GM20431 (cell line): Measurements from ENCODE around the gene SLC30A9.

Source experiments
- in situ Hi-C: fragments of 300-500 bp; cut with MseI, MboI; formaldehyde crosslinking; loops from one replicate; pipeline ENCODE4 v1.15.0; 2020; ENCODE audit warnings: low sequenced_read_pairs; ENCODE audit not compliant: unreplicated experiment

The SLC30A9 gene

DNA sequence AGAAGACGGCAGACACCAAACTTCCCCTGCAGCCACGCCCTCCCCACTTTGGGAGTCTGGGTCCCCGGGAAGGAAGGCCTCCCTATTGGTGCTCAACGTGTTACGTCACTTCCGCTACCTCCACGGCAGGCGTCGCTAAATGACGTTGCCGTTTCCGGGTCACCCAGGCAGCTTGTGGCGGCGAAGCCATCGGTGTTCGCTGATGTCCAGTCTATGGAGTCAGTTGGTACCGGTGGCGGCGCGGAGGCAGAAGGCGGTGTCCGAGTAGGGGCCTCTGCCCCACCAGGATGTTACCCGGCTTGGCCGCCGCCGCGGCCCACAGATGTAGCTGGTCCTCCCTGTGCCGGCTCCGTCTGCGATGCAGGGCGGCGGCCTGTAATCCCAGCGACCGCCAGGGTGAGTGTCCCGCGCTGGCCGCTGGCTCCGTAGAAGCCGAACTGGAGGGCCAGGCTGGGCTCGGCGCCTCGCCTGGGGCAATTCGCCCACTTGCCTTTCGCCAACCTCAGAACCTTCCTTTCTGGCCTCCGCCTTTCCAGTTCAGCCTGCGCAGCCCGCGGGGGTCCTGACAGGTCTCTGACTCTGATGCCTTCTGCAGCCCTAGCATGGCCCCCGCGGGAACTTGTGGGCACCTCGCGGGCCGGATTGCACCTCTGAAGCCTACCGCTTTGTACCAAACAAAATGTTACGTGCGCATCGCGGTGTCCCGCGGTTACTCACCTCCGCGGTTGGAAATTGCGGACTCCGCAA, at the start of gene SLC30A9:
TSS of gene SLC30A9 (plus strand) at position 166 of the 747 bp plus-strand sequence. CDS start at position 288, 122 bp downstream.
- in situ Hi-C loops, result no loop called here

GRCh38 chr4:41940834-41941233, 49.5 kb upstream of the SLC30A9 start:
- in situ Hi-C loops, result no loop called here

DNA sequence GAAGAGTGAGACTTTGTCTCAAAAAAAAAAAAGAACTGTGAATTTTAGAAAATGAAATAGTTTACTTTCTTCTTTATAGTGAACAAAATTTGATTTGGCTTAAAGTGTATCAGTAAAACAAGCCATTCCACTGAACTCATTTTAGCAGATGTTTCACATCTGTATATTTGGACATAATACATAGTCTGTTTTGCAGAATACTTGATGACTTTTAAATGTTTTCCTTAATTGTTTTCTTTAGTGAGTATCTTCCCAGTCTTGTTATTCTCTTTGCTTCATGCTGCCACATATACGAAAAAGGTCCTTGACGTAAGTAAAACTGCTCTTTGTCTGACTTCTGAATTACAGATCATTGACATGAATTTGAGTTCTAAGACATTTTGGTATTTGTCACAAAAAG, 46.8 kb upstream of the SLC30A9 start:
- in situ Hi-C loops, result no loop called here

- in situ Hi-C loops, result no loop called here
Observed at GRCh38 chr4:41944089-41944488, 46.2 kb upstream of the SLC30A9 start.

GRCh38 chr4:41949531-41949930, 40.8 kb upstream of the SLC30A9 start:
- in situ Hi-C loops, result no loop called here

DNA sequence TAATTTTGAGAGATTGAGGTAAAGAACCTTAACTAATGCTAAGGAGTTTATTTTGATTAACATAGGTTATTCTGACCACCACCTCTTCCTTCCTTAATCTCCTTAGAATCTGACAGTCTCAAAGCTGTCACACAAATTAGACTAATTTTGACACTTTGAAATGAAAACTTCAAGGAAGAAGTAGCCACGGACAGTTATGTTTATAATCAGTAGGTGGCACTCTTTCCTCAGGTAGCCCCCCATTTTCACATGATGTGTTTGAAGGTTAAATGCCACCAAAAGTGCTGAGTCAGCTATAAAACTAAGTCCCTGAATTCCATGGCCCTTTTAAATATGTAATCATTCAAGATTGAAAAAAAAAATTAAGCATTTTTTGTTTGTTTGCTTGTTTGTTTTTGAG, 32.7 kb upstream of the SLC30A9 start:
- in situ Hi-C loops, result loop anchor here (25.0 kb wide), 1 partner anchor 330 kb away; no protein-coding TSS in a partner anchor

DNA sequence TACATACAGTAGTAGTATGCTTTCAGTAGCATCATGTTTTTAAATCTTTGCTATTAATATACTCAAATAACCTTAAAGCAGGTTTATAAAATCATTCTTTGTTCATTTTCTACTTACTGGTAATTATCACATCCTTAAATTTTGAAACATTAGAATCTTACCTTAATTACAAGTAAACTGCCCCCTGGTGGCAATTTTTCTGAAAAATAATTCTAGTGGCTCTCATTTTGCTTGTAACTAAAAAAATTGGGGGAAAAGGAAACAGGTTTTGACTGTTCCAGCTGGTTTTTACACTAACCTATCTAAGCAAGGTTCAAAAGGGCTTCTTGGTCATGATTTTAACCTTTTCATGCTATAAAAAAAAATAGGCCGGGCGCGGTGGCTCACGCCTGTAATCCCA, 27.2 kb upstream of the SLC30A9 start:
- in situ Hi-C loops, result loop anchor here (25.0 kb wide), 1 partner anchor 324 kb away; no protein-coding TSS in a partner anchor

DNA sequence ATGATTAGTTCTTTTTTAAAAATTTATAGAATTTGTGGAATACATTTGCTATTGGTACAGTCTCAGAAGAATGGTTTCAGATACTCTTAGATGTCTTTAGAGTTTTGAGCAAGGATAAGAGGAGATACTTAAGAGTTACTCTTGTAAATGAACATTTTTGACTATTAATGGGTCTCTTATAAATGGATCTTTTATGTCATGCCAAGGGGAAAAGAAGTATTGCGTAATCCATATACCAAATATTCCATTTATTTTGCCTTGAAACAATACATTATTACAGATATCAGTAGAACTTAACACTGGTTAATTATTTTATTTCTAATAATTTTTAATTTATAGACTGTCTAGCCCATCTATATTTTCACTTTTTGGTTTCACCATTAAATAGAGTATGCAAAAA, 25.9 kb upstream of the SLC30A9 start:
- in situ Hi-C loops, result loop anchor here (25.0 kb wide), 1 partner anchor 323 kb away; no protein-coding TSS in a partner anchor

DNA sequence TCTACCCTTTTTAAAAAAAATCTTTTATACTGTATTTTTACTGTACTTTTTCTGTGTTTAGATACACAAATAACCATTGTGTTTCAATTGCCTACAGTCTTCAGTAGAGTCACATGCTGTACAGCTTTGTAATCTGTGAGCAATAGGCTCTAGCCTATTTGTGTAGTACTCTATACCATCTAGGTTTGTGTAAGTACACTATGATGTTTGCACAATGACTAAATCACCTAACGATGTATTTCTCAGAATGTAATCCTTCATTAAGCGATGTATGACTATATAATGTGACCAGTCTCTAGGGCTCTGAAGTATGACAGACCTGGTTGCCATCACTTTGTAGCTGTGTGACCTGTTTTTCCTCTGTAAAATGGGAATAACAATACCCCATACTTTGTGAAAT, 22.9 kb upstream of the SLC30A9 start:
- in situ Hi-C loops, result loop anchor here (25.0 kb wide), 1 partner anchor 320 kb away; no protein-coding TSS in a partner anchor

- in situ Hi-C loops, result loop anchor here (25.0 kb wide), 1 partner anchor 318 kb away; no protein-coding TSS in a partner anchor
Observed at GRCh38 chr4:41969671-41970070, 20.7 kb upstream of the SLC30A9 start.

DNA sequence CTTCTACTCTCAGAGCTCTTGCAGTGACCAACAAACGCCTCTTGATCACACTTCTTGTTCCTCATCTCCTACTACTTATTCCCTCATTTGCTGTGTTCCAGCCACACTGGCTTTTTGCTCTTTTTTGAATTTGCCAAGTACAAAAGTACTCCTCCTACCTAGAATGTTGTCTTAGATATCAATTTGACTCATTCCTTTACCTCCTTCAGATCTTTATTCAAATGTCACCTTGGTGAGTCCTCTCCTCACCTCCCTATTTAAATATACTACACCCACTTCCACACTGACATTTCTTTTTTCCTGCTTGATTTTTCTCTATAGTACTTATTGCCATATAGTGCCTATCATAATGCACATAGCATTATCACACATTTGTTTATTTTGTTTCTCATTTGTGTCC, 15.0 kb upstream of the SLC30A9 start:
- in situ Hi-C loops, result no loop called here

DNA sequence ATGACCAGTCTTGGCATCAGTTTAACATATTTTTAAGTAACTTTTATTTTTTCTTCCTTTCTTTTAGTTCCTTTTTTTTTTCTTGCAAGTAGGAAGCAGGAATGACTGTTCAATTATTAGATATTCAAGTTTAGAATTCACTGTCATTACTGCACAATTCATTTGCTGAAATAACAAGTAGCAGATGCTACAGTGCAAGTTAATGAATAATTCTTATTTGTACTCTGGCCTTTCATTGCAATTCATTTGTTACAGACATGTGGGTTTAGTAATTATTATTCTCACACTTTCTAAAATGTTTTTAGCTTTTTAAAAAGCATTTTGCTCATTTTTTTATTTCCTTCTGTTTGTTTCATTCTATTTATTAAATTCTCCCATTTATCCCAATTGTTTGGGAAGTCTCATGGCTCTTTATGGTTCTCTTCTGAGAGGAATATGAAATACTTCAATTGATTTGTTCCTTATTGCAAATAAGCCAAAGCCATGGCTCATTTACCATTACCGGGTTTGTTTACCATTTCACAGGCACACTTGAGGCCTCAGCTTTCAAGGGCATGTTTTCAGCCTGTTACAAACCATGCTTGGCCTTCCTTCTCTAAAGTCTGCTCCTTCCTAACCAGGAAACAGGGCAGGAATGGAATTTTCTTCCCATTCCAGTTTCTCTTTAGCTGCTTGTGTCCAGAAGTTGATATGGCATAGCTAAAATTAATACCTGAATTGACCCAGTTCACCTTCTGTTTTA, 13.4 kb upstream of the SLC30A9 start:
- in situ Hi-C loops, result no loop called here

DNA sequence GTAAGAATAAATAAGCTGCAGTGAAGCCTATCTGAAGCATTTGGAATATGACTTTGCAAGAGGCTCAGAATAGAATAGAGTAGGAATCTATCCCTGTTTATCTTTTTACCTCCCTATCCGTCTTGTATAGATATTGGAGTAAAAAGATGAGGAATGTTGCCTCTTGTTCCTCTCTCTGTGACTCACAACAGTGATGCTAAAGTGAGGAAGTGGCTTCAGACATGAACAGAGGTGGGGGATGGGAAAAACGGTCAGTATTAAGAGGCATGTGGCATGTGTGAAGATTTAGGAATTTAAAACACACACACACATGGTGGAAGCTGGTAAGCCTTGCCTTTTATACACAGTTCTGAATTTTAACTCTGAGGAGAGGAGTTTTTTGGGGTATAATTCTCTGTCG, 12.6 kb upstream of the SLC30A9 start:
- in situ Hi-C loops, result no loop called here

DNA sequence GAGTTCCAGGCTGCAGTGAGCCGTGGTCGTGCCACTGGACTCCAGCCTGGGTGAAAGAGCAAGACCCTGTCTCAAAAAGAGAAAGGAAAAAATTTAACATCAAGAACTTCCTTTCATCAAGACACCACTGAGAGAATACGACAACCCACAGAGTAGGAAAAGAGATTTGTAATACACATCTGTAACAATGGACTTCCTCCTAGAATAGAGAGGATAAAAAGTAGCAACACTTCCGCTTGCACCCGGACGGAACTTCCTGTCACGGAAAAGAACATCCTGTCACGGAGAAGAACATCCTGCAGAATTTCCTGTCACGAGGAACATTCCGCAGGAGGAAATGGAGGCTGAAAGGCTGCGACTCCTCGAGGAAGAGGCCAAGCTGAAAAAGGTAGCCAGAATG, 8.9 kb upstream of the SLC30A9 start, which contains the start of gene DCAF4L1:
TSS of gene DCAF4L1 (plus strand) at position 301 of the 400 bp plus-strand sequence. CDS start at position 338, 37 bp downstream.
- in situ Hi-C loops, result no loop called here

- in situ Hi-C loops, result no loop called here
Observed at GRCh38 chr4:41982716-41983115, 7.6 kb upstream of the SLC30A9 start.

GRCh38 chr4:41985151-41985550, 5.2 kb upstream of the SLC30A9 start:
- in situ Hi-C loops, result no loop called here

DNA sequence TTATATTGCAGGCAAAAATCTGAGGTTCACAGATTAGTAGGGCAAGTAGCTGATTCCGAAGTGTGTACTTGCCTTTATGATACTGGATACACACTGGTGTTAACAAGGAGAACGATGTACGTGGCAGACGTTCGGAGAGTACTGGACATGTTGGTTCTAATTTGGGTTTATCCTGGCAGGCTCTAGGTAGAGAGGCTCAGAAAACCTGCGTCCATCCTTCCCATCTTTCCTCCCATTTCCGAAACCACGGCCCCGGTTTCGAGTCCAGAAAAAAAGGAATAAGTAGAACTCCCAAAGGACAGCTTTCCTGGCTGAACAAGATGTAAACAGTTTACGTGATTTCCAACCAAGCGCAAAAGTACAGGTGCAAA, 351 bp upstream of the SLC30A9 start:
- in situ Hi-C loops, result no loop called here

GRCh38 chr4:41991916-41992767, 1.8 kb downstream of the SLC30A9 start:
- in situ Hi-C loops, result no loop called here

DNA sequence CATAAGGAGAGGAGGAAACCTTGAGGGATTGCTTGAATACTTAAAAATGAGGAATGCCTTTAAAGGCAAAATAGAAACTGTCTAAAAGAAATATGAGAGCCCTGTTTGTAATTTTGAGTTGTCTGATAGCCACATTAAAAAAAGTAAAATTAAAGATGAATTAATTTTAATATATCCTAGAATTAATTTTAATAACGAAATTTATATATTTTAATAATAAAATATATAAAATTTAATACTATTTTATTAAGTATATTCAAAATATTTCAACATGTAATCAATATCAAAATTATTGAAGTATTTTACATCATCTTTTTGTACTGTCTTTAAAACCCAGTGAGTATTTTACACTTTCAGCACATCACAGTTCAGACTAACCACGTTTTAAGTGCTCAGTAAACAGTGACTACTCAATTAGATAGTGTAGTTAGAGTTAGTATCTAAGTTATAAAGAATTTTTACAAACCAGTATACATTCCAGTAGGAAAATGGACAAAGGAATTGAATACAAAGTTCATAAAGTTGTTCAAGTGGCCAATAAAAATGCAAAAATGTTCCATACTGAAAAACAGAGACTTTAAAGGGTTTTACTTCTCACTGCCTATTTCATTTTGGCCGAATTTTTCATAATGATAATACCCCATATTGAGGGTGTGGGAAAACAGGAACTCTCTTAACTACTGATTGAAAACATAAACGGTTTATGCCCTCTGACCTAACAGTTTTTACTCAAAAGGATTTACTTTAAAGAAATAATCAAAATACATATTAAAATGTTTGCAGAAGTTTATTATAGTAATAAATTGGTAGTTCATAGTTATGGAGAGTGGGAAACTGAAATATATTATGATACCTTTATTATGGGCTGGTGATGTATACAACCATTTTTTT, 2.9 kb downstream of the SLC30A9 start:
- in situ Hi-C loops, result no loop called here
